H9 (cell line): Measurements from ENCODE around the gene PLB1. TPM values are rescaled to one million over a fixed set of nuclear protein-coding genes. Genes with fewer than 3 reads are reported as not detected.

ENCODE experiments used
- DNase-seq: peaks from one replicate; pipeline ENCODE4 v3.0.0-alpha.2; 2017
- H2AFZ ChIP-seq: one replicate; pipeline ENCODE4 v1.6.1; 2013; ENCODE audit warnings: mild to moderate bottlenecking, low read length, control low read depth, moderate library complexity
- H2AK5ac ChIP-seq: 2 replicates; pipeline ENCODE4 v1.6.1; 2013; ENCODE audit warnings: low read length, control low read depth, mixed read lengths; ENCODE audit not compliant: insufficient read length
- H2BK120ac ChIP-seq: one replicate; pipeline ENCODE4 v1.6.1; 2013; ENCODE audit warnings: low read depth, mild to moderate bottlenecking, low read length, control low read depth, inconsistent platforms; ENCODE audit not compliant: poor library complexity, severe bottlenecking
- H2BK12ac ChIP-seq: 2 replicates; pipeline ENCODE4 v1.6.1; 2013; ENCODE audit warnings: low read length, control low read depth, mixed read lengths, low read depth; ENCODE audit not compliant: insufficient read length
- H2BK15ac ChIP-seq: 2 replicates; pipeline ENCODE4 v1.6.1; 2013; ENCODE audit warnings: low read depth, low read length, control low read depth
- H2BK20ac ChIP-seq: one replicate; pipeline ENCODE4 v1.6.1; 2013; ENCODE audit warnings: low read depth, mild to moderate bottlenecking, low read length, control low read depth, inconsistent platforms; ENCODE audit not compliant: poor library complexity, severe bottlenecking
- H2BK5ac ChIP-seq: 2 replicates; pipeline ENCODE4 v1.6.1; 2013; ENCODE audit warnings: low read length, control low read depth, mixed read lengths; ENCODE audit not compliant: insufficient read length
- H3K14ac ChIP-seq: 2 replicates; pipeline ENCODE4 v1.6.1; 2013; ENCODE audit warnings: low read length, control low read depth; ENCODE audit not compliant: insufficient read depth
- H3K18ac ChIP-seq: 2 replicates; pipeline ENCODE4 v1.6.1; 2013; ENCODE audit warnings: low read depth, mild to moderate bottlenecking, mixed read lengths, low read length, control low read depth; ENCODE audit not compliant: insufficient read length
- H3K23ac ChIP-seq: 2 replicates; pipeline ENCODE4 v1.6.1; 2013; ENCODE audit warnings: low read length, control low read depth, mixed read lengths, low read depth; ENCODE audit not compliant: insufficient read length
- H3K23me2 ChIP-seq: 2 replicates; pipeline ENCODE4 v1.6.1; 2013; ENCODE audit warnings: low read depth, mild to moderate bottlenecking, mixed read lengths, low read length, control low read depth; ENCODE audit not compliant: insufficient read length, poor library complexity, severe bottlenecking
- H3K27ac ChIP-seq: 2 replicates; pipeline ENCODE4 v1.5.1; 2013; ENCODE audit warnings: low read length, control low read depth, mixed read lengths, low read depth; ENCODE audit not compliant: insufficient read length
- H3K27me3 ChIP-seq: 2 replicates; pipeline ENCODE4 v1.6.1; 2013; ENCODE audit warnings: low read length, control low read depth, inconsistent platforms; ENCODE audit not compliant: insufficient read depth
- H3K4ac ChIP-seq: 2 replicates; pipeline ENCODE4 v1.6.1; 2013; ENCODE audit warnings: low read depth, mild to moderate bottlenecking, control low read depth, inconsistent platforms, low read length, moderate library complexity
- H3K4me1 ChIP-seq: 2 replicates; pipeline ENCODE4 v1.6.1; 2013; ENCODE audit warnings: low read length, control low read depth, inconsistent platforms; ENCODE audit not compliant: insufficient read depth
- H3K4me2 ChIP-seq: 2 replicates; pipeline ENCODE4 v1.6.1; 2013; ENCODE audit warnings: low read length, control low read depth, mixed read lengths; ENCODE audit not compliant: insufficient read length, insufficient read depth
- H3K56ac ChIP-seq: 2 replicates; pipeline ENCODE4 v1.6.1; 2013; ENCODE audit warnings: low read depth, mild to moderate bottlenecking, mixed read lengths, low read length, control low read depth; ENCODE audit not compliant: insufficient read length
- H3K79me1 ChIP-seq: 2 replicates; pipeline ENCODE4 v1.6.1; 2013; ENCODE audit warnings: low read depth, mild to moderate bottlenecking, moderate library complexity, low read length, control low read depth, inconsistent platforms; ENCODE audit not compliant: insufficient read depth, poor library complexity, severe bottlenecking
- H3K79me2 ChIP-seq: 2 replicates; pipeline ENCODE4 v1.6.1; 2013; ENCODE audit warnings: low read length, control low read depth, inconsistent platforms; ENCODE audit not compliant: insufficient read depth
- H3K9ac ChIP-seq: 2 replicates; pipeline ENCODE4 v1.6.1; 2013; ENCODE audit warnings: low read length, control low read depth, mixed read lengths; ENCODE audit not compliant: insufficient read length; ENCODE audit errors: extremely low read depth
- H3K9me3 ChIP-seq: one replicate; pipeline ENCODE4 v1.6.1; 2013; ENCODE audit warnings: low read depth, low read length, inconsistent platforms; ENCODE audit not compliant: control insufficient read depth
- H3T11ph ChIP-seq: one replicate; pipeline ENCODE4 v1.6.1; 2013; ENCODE audit warnings: mild to moderate bottlenecking, low read length, control low read depth, inconsistent platforms
- H4K20me1 ChIP-seq: one replicate; pipeline ENCODE4 v1.6.1; 2013; ENCODE audit not compliant: control insufficient read depth, insufficient read length, insufficient read depth
- H4K5ac ChIP-seq: 2 replicates; pipeline ENCODE4 v1.6.1; 2013; ENCODE audit warnings: low read depth, mild to moderate bottlenecking, mixed read lengths, low read length, control low read depth; ENCODE audit not compliant: insufficient read length
- H4K8ac ChIP-seq: replicated peaks from 2 replicates; pipeline ENCODE4 v1.6.1; 2013; ENCODE audit warnings: low read length, control low read depth, mixed read lengths, low read depth; ENCODE audit not compliant: insufficient read length
- H4K91ac ChIP-seq: 2 replicates; pipeline ENCODE4 v1.6.1; 2013; ENCODE audit warnings: low read depth, mild to moderate bottlenecking, moderate library complexity, mixed read lengths, low read length, control low read depth; ENCODE audit not compliant: insufficient read length
- H3K27ac Mint-ChIP-seq, 3 experiments: 2 replicates in 2 of 3; 3 replicates in 1 of 3; pipeline ENCODE4 v1.8.0; 2020 to 2021; ENCODE audit warnings: mixed read lengths in 3 of 3, mild to moderate bottlenecking in 1 of 3, moderate library complexity in 1 of 3
- H3K27me3 Mint-ChIP-seq: 2 replicates; pipeline ENCODE4 v1.8.0; 2021; ENCODE audit warnings: low read depth, mild to moderate bottlenecking, moderate library complexity, mixed read lengths
- H3K36me3 Mint-ChIP-seq, 3 experiments: 2 replicates in 2 of 3; 3 replicates in 1 of 3; pipeline ENCODE4 v1.8.0; 2020 to 2021; ENCODE audit warnings: low read depth in 3 of 3, mixed read lengths in 3 of 3; ENCODE audit not compliant: insufficient read depth in 1 of 3
- H3K4me1 Mint-ChIP-seq, 2 experiments: 2 replicates each; pipeline ENCODE4 v1.8.0; 2020; ENCODE audit warnings: mixed read lengths in 2 of 2
- H3K4me3 Mint-ChIP-seq, 2 experiments: 2 replicates in 1 of 2; 3 replicates in 1 of 2; pipeline ENCODE4 v1.8.0; 2020 to 2021; ENCODE audit warnings: mild to moderate bottlenecking in 2 of 2, mixed read lengths in 2 of 2, moderate library complexity in 1 of 2
- H3K9me3 Mint-ChIP-seq, 2 experiments: 2 replicates in 1 of 2; 3 replicates in 1 of 2; pipeline ENCODE4 v1.8.0; 2020; ENCODE audit warnings: mild to moderate bottlenecking in 2 of 2, mixed read lengths in 2 of 2, moderate library complexity in 1 of 2
- CTCF ChIP-seq: fragments of 200-600 bp; sonication (generic); conservative IDR thresholded peaks from 3 replicates; pipeline ENCODE4 v1.8.0; 2021; ENCODE audit warnings: antibody characterized with exemption, mild to moderate bottlenecking
- WGBS: extraction: QIAGEN DNeasy Blood & Tissue Kit; methylation state at CpG from one replicate; pipeline ENCODE4 v1.1.7; 2013; ENCODE audit warnings: missing lambda C conversion rate, low lambda C conversion rate, mixed read lengths; ENCODE audit not compliant: insufficient read length; ENCODE audit errors: extremely low coverage; 5-methylcytosine and 5-hydroxymethylcytosine counted together
- total RNA-seq: library from RNA; stranded (reverse); gene quantifications from 2 replicates; pipeline ENCODE4 v1.2.1, GENCODE V29; 2021

The PLB1 gene
- total RNA-seq, 1 experiment from 2014 or later = not detected

- no peak for TF ChIP-seq CTCF
- H2BK5ac ChIP-seq = no peak overlapping the region
- no peak overlapping the region for H3K9ac ChIP-seq
- peak overlapping the region; percentile 81 to 88 for H3K4me3 Mint-ChIP-seq
- no peak overlapping the region for H2BK15ac ChIP-seq
- H2AFZ ChIP-seq = no peak overlapping the region
- H2BK120ac ChIP-seq = no peak overlapping the region
- no peaks in the 10 kb centered on the region for H3K9me3 ChIP-seq
- no peaks in the 10 kb centered on the region; a peak in 2 of 5 replicates for H3K9me3 Mint-ChIP-seq
- H3K56ac ChIP-seq = no peak overlapping the region
- no peak overlapping the region for H3K27ac Mint-ChIP-seq
- H4K8ac ChIP-seq = no peak overlapping the region
- H3K4me1 ChIP-seq = no peaks in the 10 kb centered on the region; the same call in 1 of the 2 replicates
- no CpG with 5 or more reads among the region's 3 CpGs for WGBS
- H3K4ac ChIP-seq = no peak overlapping the region
- no peak overlapping the region for H4K5ac ChIP-seq
- no peak overlapping the region for H2BK12ac ChIP-seq
- DNase-seq = no peak
- no peaks in the 10 kb centered on the region for H3K27me3 ChIP-seq
- H3K23ac ChIP-seq = no peak overlapping the region
- no peak overlapping the region for H3K14ac ChIP-seq
- H3K23me2 ChIP-seq = peaks cover 6% of the 10 kb centered on the region
- no peaks in the 10 kb centered on the region for H3K79me2 ChIP-seq
- peaks cover 6 to 7% of the 10 kb centered on the region in 2 experiments for H3K4me1 Mint-ChIP-seq
- H4K91ac ChIP-seq = no peak overlapping the region
- H3K18ac ChIP-seq = no peak overlapping the region
- no peak overlapping the region for H3K27ac ChIP-seq
- H3K36me3 Mint-ChIP-seq = no peaks in the 10 kb centered on the region
- no peaks in the 10 kb centered on the region for H4K20me1 ChIP-seq
- peak overlapping the region; percentile 78 for H3K4me2 ChIP-seq
- H2BK20ac ChIP-seq = no peak overlapping the region
- H3T11ph ChIP-seq = no peak overlapping the region
- peaks cover 23% of the 10 kb centered on the region for H3K27me3 Mint-ChIP-seq
- no peaks in the 10 kb centered on the region for H3K79me1 ChIP-seq
- no peak overlapping the region for H2AK5ac ChIP-seq
Measured at GRCh38 chr2:28565720-28566295, 69.9 kb downstream of the PLB1 start.
